Heart left ventricle (tissue), 16 donors: ENCODE measurements around the gene TXNRD2. TPM values are rescaled to one million over a fixed set of nuclear protein-coding genes. Genes with fewer than 3 reads are reported as not detected.
A peak's percentile ranks its signal among the peaks of the same experiment; 100 is the strongest.

ENCODE experiments used
- ATAC-seq, 4 donors: fragments of 200-7000 bp; cut with Tn5 transposase; one replicate each; pipeline ENCODE4 v1.9.1; 2020 to 2022; ENCODE audit warnings: moderate library complexity in 4 of 4, mild to moderate bottlenecking in 3 of 4, moderate number of reproducible peaks in 1 of 4
- DNase-seq, 5 donors: peaks; one replicate each; pipeline ENCODE4 v3.0.0-alpha.2; 2020
- H3K27ac ChIP-seq, 12 donors: fragments of 200-600 bp; sonication (generic) in 4 of 12; one replicate each; pipeline versions ENCODE4 v1.5.0 to v1.8.0; 2016 to 2022; ENCODE audit warnings: mild to moderate bottlenecking in 2 of 12
- H3K27me3 ChIP-seq, 9 donors: fragments of 200-600 bp; sonication (generic) in 2 of 9; one replicate each; pipeline versions ENCODE4 v1.5.1 to v1.8.0; 2016 to 2022; ENCODE audit warnings: mild to moderate bottlenecking in 3 of 9
- H3K36me3 ChIP-seq, 9 donors: fragments of 200-600 bp; sonication (generic) in 2 of 9; one replicate each; pipeline versions ENCODE4 v1.5.0 to v1.8.0; 2018 to 2022; ENCODE audit warnings: mild to moderate bottlenecking in 2 of 9
- H3K4me1 ChIP-seq, 12 donors: fragments of 200-600 bp; sonication (generic) in 4 of 12; one replicate each; pipeline versions ENCODE4 v1.5.0 to v1.8.0; 2016 to 2022; ENCODE audit warnings: mild to moderate bottlenecking in 3 of 12
- H3K4me3 ChIP-seq, 12 donors: fragments of 200-600 bp; sonication (generic) in 4 of 12; one replicate each; pipeline versions ENCODE4 v1.5.0 to v1.8.0; 2017 to 2022; ENCODE audit warnings: mild to moderate bottlenecking in 9 of 12, moderate library complexity in 4 of 12
- H3K9me3 ChIP-seq, 12 donors: fragments of 200-600 bp; sonication (generic) in 4 of 12; one replicate each; pipeline versions ENCODE4 v1.5.0 to v1.8.0; 2016 to 2022; ENCODE audit warnings: mild to moderate bottlenecking in 1 of 12
- POLR2A ChIP-seq, 2 donors: fragments of 450-650 bp; IDR thresholded peaks; one replicate each; pipeline ENCODE4 v1.6.1; 2017; ENCODE audit warnings: antibody characterized with exemption in 2 of 2, mild to moderate bottlenecking in 2 of 2, moderate library complexity in 2 of 2
- WGBS, 4 donors: extraction: QIAGEN DNeasy Blood & Tissue Kit in 2 of 4; methylation state at CpG; one replicate each; pipeline versions ENCODE4 v1.1.5 to v1.1.7; 2013 to 2018; 5-methylcytosine and 5-hydroxymethylcytosine counted together
- intact Hi-C, 10 donors: fragments of 100-400 bp; cut with DNase I; formaldehyde crosslinking; loops; one replicate each; pipeline versions ENCODE4 v1.11.1 to v1.14.2; 2022
- polyA plus RNA-seq, 2 donors: library from polyadenylated mRNA; stranded (reverse); fragments of 200-250 nt; gene quantifications; one replicate each; pipeline ENCODE4 v1.2.3, GENCODE V29; 2013
- total RNA-seq, 9 donors: library from RNA; depleted of rRNA in 2 of 9; stranded (reverse); fragments of >200 nt in 2 of 9; fragmentation: NEBNext Ultra II Directional in 3 of 9; extraction: Animal tissue kit (Norgen Biotek cat#: 25700) in 3 of 9; gene quantifications; one replicate each; pipeline versions ENCODE4 v1.1.0 to v1.2.4, GENCODE V29; 2016 to 2023
- TF ChIP-seq, protein P1 (sequence below), 12 donors: fragments of 200-600 bp; sonication (generic) in 4 of 12; IDR thresholded peaks; one replicate each; pipeline versions ENCODE4 v1.5.0 to v1.8.0; 2018 to 2022; ENCODE audit warnings: antibody characterized with exemption in 12 of 12, mild to moderate bottlenecking in 5 of 12
- donor health status: ischemic (EF 13 %, LVEDD 7.1; RV severe dilation, severe dysfunction).
- donor health status: healthy with polysubstance abuse.
- donor health status: DM: no; HTN: yes; CAD: no.
- donor health status: DM: no; HTN: no; CAD: no.
- donor health status: ischemic (EF 25% LVEDD 6.9; RV normal size, moderate dysfunction).
- donor health status: ischemic (EF 25% LVEDD 5.7; RV mildly dilated, moderate dysfunction).
- donor health status: healthy.
- donor health status: DM: yes; HTN: yes; CAD: no.
- donor health status: ischemic (EF 35%, LVEDD 5.7; RV mildly dilated, moderate dysfunction).
- donor health status: nonischemic (EF 11% LVEDD 7.7; RV severe dilation, severe dysfunction).
- donor health status: DM: yes; HTN: yes; CAD: no.
- donor health status: PGD.
- donor health status: ischemic (EF 29% LVEDD 5.4; RV normal size, mild dysfunction).
- donor health status: nonischemic (EF 23%, LVEDD 6.1; RV moderate dilation, normal function).

Gene TXNRD2
- total and polyA plus RNA-seq, 11 donors, result 23.4 to 60.2 (median 33.5) TPM

DNA sequence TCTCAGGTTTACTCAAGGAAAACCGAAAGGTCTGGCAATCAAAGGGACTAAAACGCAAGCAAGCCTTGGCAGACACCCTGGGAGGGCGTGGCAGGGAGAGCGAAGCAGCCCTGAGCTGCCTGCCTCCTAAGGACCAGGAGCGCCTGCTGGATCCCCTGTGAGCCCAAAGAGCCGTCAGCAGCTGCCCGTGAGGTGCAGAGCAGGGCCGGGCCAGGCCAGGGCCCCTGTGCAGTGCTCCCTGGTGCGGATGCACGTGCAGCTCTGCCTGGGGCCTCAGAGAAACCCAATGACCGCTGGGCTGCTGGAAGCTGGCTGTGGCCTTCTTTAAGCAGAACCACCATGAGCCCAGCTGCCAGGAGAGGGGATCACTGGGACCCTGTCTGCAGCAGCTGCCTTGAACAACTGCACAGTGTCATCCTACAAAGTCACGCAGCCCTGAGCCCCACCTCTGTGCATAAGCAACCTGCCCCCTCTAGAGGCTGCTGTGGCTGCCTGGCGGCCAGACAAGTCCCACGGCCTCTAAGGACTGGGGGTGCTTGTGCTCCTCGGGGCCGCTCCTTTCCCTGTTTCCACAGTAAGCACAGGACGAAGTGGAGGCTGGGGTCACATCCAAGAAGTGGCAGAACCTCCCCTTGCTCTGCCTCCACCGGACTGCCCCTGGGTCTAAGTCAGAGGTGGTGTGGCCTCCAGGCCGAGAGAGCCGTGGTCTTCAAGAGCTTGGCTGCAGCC is 29.2 kb downstream of the TXNRD2 start:
- 79 to 85% (median 82%) methylated on average over 14 to 20 of the region's 20 CpGs for WGBS, 4 donors
- H3K36me3 ChIP-seq, result peaks cover 0 to 75% (median 62%) of the 10 kb centered on the region in 9 donors
- no peak overlapping the region for H3K27ac ChIP-seq
- peak in 1 of 4 donors; percentile 6 for ATAC-seq
- no peaks in the 10 kb centered on the region for H3K4me1 ChIP-seq
- H3K4me3 ChIP-seq, result no peak overlapping the region
- no peak for TF ChIP-seq POLR2A (IDR thresholded peaks at IDR 0.05)
- TF ChIP-seq, protein P1, sequence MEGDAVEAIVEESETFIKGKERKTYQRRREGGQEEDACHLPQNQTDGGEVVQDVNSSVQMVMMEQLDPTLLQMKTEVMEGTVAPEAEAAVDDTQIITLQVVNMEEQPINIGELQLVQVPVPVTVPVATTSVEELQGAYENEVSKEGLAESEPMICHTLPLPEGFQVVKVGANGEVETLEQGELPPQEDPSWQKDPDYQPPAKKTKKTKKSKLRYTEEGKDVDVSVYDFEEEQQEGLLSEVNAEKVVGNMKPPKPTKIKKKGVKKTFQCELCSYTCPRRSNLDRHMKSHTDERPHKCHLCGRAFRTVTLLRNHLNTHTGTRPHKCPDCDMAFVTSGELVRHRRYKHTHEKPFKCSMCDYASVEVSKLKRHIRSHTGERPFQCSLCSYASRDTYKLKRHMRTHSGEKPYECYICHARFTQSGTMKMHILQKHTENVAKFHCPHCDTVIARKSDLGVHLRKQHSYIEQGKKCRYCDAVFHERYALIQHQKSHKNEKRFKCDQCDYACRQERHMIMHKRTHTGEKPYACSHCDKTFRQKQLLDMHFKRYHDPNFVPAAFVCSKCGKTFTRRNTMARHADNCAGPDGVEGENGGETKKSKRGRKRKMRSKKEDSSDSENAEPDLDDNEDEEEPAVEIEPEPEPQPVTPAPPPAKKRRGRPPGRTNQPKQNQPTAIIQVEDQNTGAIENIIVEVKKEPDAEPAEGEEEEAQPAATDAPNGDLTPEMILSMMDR (IDR thresholded peaks at IDR 0.05), result no peak
- intact Hi-C loops, result loop anchor here in 1 of 10 donors (10.0 kb wide), 1 partner anchor 58 kb away; the partner anchor contains the start of genes GNB1L and RTL10
- no peak for DNase-seq
- H3K27me3 ChIP-seq, result no peaks in the 10 kb centered on the region
- H3K9me3 ChIP-seq, result peaks cover 0 to 6% (median 0%) of the 10 kb centered on the region in 12 donors

DNA sequence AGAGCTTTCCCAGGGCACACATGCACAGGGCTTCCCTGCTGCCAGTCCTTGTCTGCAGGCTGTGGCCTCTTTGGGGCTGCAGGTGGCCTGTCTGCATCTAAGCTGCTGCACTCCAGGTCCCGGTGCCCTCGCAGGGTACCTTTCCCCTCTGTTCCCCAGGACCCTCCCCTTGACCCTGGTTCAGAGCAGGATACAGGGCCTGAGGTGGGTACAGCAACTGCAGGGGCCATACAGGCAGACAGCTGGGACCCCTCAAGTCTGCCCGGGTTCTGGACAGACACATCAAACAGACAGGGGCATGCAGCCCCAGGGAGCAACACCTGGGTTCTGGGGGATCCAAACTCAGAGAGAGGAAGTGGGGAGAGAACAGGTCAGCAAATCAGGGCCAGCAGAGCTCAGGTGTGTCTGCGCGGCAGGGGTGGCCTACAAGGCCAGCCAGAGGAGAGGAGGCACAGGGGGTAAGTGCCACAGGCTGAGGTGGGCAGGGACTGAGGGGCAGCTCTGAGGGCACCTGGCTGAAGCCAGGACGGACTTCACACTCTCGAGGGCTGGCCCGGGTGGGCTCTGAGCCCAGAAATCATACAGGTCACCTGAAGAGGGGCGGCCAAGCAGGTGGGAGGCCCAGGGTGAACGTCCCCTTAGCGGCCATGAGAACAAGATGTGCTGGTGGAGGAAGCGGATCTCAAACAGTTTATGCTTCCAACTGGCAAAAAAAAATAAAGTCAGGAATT is 29.9 kb downstream of the TXNRD2 start:
- Histone ChIP-seq H3K9me3 (peaks cover 0 to 6% (median 0%) of the 10 kb centered on the region in 12 donors), H3K27ac (no peak overlapping the region), H3K4me3 (no peak overlapping the region), H3K4me1 (no peaks in the 10 kb centered on the region), H3K36me3 (peaks cover 0 to 68% (median 54%) of the 10 kb centered on the region in 9 donors), H3K27me3 (no peaks in the 10 kb centered on the region)
- WGBS, 4 donors, result 90 to 93% (median 91%) methylated on average over 10 to 12 of the region's 12 CpGs
- intact Hi-C loops, result loop anchor here in 2 of 10 donors (2.0 to 10.0 kb wide), 2 partner anchors 57 to 181 kb away; partner anchors contain the start of genes GNB1L (in 1 of the 2) and RTL10 (in 1 of the 2)
- ATAC-seq (no peak), DNase-seq (no peak)
- TF ChIP-seq, protein P1 (IDR thresholded peaks at IDR 0.05), result no peak
- no peak for TF ChIP-seq POLR2A (IDR thresholded peaks at IDR 0.05)

DNA sequence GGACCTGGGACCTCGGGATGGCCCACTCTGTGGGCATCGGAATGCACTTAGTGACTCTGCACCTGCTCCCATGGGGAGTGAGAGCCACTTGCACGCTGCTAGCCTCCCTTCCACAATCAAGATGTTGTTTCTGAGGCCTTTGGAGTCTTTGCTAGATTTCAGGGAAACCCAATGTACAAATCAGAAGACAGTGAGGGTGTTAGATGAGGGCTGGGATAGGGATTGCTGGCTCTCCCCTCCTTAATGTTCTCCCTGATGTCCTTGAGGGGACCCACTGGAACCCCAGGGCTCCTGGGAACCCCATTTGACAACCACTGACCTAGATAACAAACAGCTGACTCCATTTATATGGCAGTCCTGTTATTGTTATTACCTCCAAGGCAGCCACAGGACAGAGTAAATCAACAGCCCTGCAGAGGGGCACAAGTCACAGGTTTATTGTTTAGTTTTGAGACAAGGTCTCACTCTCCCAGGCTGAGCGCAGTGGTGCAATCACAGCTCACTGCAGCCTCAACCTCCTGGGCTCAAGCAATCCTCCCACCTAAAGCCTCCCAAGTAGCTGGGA is 31.4 kb downstream of the TXNRD2 start:
- Histone ChIP-seq H3K27ac (no peak overlapping the region), H3K36me3 (peaks cover 0 to 66% (median 48%) of the 10 kb centered on the region in 9 donors), H3K27me3 (no peaks in the 10 kb centered on the region), H3K4me3 (no peak overlapping the region), H3K4me1 (no peaks in the 10 kb centered on the region), H3K9me3 (peaks cover 0 to 6% (median 0%) of the 10 kb centered on the region in 12 donors)
- TF ChIP-seq, protein P1 (IDR thresholded peaks at IDR 0.05), result no peak
- no peak for TF ChIP-seq POLR2A (IDR thresholded peaks at IDR 0.05)
- 0 to 38% (median 30%) methylated on average over 3 to 4 of the region's 4 CpGs for WGBS, 4 donors
- ATAC-seq, result peak in 1 of 4 donors; percentile 5
- intact Hi-C loops, result loop anchor here (1.0 to 10.0 kb wide), 3 partner anchors 55 to 180 kb away; partner anchors contain the start of genes GNB1L (in 1 of the 10) and RTL10 (in 1 of the 10)
- DNase-seq, result no peak
